Activated CD8-positive, alpha-beta memory T cell treated with anti-CD3 and anti-CD28 coated beads for 36 hours (primary cell): ENCODE data around the gene SKIDA1. TPM values are rescaled to one million over a fixed set of nuclear protein-coding genes. Genes with fewer than 3 reads are reported as not detected.
"Not testable (repeated sequence)": the region's sequence is repeated elsewhere in the genome, so short reads cannot be mapped to it uniquely, and the experiment has no call there.

Experiments
- CTCF ChIA-PET: fragments of 350-600 bp; sonication (Branson Sonifier 250); formaldehyde crosslinking; loops from one replicate; lab custom pipeline; 2021; ENCODE audit warnings: antibody characterized with exemption; lab: Charles Lee
- POLR2A ChIA-PET: fragments of 350-600 bp; sonication (Branson Sonifier 250); formaldehyde crosslinking; loops from one replicate; lab custom pipeline; 2021; ENCODE audit warnings: antibody characterized with exemption; lab: Charles Lee
- total RNA-seq, 2 experiments: library from RNA; stranded (reverse); gene quantifications; one replicate each; pipeline ENCODE4 v1.2.3, GENCODE V29; 2021

Gene SKIDA1
- total RNA-seq, result under 1 TPM; 0.08 to 0.25 TPM

DNA sequence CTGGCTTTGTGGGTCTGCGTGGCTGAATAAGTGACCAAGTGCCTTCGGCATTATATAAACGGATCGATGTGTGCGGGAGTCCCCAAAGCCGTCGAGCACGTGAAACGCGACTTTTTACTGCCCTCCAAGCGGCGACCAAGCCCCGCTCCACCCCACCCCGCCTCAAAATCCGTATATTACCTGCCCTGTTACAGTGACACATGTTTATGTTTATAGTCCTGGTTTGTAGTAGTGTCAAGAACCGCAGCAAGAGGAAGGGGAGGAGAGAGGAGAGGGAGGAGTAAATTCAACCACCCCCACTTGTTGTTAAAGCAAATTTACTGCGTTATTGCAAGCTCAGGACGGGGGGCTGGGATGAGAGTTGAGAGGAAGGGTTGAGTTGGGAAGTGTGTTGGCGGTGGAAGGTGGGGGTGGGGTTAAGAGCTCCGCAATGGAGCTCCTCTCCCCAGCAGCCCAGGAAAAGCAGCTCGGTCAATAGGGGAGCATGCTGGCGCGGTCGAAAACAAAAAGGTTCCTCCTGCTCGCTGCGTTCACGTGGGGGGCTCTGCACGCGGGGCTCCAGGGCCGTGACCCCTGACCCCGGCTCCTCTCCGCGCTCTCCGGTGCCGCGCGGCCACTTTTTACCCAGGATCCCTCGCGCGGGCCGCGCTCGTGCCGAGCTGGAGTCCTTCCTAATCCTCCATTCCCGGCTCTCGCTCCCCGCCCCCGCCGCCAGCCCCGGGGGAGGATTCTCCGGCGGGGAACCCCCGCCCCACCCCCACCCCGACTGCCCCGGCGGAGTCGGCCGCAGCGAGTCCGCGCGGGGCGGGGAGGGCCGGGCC, at the start of gene SKIDA1:
TSS of gene SKIDA1 (minus strand) at position 316 of the 821 bp plus-strand sequence. CDS start 7,860 bp downstream, outside the sequence.
- POLR2A ChIA-PET, result interaction anchor here (0.9 kb wide), 1 partner anchor 30 kb away, joined by 3 read pairs; no protein-coding TSS in a partner anchor
- CTCF ChIA-PET, result interaction anchor here (0.7 to 1.2 kb wide), 2 partner anchors 30 to 950 kb away, joined by 4 to 5 read pairs; no protein-coding TSS in a partner anchor

DNA sequence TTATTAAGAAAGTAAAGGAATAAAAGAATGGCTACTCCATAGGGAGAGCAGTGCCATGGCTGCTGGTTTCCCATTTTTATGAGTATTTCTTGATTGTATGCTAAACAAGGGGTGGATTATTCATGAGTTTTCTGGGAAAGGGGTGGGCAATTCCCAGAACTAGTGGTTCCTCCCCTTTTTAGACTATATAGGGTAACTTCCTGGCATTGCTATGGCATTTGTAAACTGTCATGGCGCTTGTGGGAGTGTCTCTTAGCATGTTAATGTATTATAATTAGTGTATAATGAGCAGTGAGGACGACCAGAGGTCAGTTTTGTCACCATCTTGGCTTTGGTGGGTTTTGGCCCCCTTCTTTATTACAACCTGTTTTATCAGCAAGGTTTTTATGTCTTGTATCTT, 49.0 kb upstream of the SKIDA1 start:
- CTCF ChIA-PET, POLR2A ChIA-PET: not testable (repeated sequence)

GRCh38 chr10:21572578-21572977, 47.1 kb upstream of the SKIDA1 start:
- ChIA-PET CTCF (no interaction called here), POLR2A (no interaction called here)

- CTCF ChIA-PET, result no interaction called here
- POLR2A ChIA-PET, result no interaction called here
Observed at GRCh38 chr10:21570761-21571521, 45.5 kb upstream of the SKIDA1 start.

GRCh38 chr10:21558984-21559383, 33.5 kb upstream of the SKIDA1 start:
- POLR2A ChIA-PET, result interaction anchor here (0.5 to 0.7 kb wide), 2 partner anchors 8 to 21 kb away, joined by 4 read pairs; no protein-coding TSS in a partner anchor
- CTCF ChIA-PET, result interaction anchor here (0.6 kb wide), 2 partner anchors 48 to 279 kb away, joined by 3 to 4 read pairs; no protein-coding TSS in a partner anchor

DNA sequence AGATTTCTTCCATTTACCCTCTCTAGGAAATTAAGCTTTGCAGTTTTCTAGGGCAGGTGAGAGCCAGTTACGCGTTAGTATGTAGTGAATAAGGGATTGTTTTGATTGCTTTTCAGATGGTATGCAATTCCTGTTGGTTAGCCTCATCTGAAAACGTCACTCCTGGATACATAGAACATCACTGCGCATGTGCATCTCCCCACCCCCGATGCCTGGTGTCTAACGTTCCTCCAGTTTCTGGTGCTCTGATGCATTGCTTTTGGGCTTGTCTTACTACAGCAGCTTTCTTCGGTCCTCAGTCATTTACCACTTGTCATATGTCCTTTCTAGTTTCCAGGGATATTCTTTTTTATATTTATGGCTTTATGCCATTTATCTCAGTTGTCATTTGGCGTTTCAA, 31.0 kb upstream of the SKIDA1 start:
- POLR2A ChIA-PET, result no interaction called here
- CTCF ChIA-PET, result interaction anchor here (0.6 kb wide), 1 partner anchor 47 kb away, joined by 3 read pairs; no protein-coding TSS in a partner anchor

GRCh38 chr10:21552638-21553037, 27.2 kb upstream of the SKIDA1 start:
- ChIA-PET POLR2A (no interaction called here), CTCF (no interaction called here)

GRCh38 chr10:21547246-21547645, 21.8 kb upstream of the SKIDA1 start:
- CTCF ChIA-PET, result interaction anchor here (0.7 kb wide), 1 partner anchor 794 kb away, joined by 4 read pairs; no protein-coding TSS in a partner anchor
- POLR2A ChIA-PET, result no interaction called here

- CTCF ChIA-PET, result not testable (repeated sequence)
Observed at GRCh38 chr10:21540701-21541100, 15.2 kb upstream of the SKIDA1 start.

DNA sequence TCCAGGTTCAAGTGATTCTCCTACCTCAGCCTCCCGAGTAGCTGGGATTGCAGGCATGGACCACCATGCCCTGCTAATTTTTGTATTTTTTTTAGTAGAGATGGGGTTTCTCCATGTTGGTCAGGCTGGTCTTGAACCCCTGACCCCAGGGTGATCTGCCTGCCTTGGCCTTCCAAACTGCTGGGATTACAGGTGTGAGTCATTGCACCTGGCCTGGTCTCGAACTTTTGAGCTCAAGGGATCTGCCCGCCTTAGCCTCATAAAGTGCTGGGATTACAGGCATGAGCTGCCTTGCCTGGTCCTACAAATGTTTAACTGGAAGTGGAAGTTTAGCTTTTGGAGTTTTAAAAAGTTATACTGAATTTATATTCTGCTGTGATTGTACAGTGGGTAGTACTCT, 11.4 kb upstream of the SKIDA1 start:
- ChIA-PET CTCF (no interaction called here), POLR2A (no interaction called here)

More at GRCh38 chr10:21540701-21541100, 15.2 kb upstream of the SKIDA1 start:
- POLR2A ChIA-PET, result interaction anchor here (1.1 kb wide), 1 partner anchor 44 kb away, joined by 3 read pairs; no protein-coding TSS in a partner anchor

DNA sequence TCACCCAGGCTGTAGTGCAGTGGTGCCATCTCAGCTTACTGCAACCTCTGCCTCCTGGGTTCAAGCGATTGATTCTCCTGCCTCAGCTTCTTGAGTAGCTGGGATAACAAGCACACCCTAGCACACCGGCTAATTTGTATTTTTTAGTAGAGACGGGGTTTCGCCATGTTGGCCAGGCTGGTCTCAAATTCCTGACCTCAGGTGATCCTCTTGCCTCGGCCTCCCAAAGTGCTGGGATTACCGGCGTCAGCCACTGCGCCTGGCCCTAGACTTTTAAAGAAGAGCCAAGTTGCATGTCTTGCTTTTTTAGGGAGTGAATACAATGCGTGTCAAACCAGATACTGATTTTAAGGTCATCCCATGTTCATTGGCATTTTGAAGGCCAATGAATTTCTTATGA, 10.5 kb upstream of the SKIDA1 start:
- POLR2A ChIA-PET, CTCF ChIA-PET: not testable (repeated sequence)

GRCh38 chr10:21535494-21535965, 10.0 kb upstream of the SKIDA1 start:
- POLR2A ChIA-PET, result no interaction called here
- CTCF ChIA-PET, result no interaction called here

DNA sequence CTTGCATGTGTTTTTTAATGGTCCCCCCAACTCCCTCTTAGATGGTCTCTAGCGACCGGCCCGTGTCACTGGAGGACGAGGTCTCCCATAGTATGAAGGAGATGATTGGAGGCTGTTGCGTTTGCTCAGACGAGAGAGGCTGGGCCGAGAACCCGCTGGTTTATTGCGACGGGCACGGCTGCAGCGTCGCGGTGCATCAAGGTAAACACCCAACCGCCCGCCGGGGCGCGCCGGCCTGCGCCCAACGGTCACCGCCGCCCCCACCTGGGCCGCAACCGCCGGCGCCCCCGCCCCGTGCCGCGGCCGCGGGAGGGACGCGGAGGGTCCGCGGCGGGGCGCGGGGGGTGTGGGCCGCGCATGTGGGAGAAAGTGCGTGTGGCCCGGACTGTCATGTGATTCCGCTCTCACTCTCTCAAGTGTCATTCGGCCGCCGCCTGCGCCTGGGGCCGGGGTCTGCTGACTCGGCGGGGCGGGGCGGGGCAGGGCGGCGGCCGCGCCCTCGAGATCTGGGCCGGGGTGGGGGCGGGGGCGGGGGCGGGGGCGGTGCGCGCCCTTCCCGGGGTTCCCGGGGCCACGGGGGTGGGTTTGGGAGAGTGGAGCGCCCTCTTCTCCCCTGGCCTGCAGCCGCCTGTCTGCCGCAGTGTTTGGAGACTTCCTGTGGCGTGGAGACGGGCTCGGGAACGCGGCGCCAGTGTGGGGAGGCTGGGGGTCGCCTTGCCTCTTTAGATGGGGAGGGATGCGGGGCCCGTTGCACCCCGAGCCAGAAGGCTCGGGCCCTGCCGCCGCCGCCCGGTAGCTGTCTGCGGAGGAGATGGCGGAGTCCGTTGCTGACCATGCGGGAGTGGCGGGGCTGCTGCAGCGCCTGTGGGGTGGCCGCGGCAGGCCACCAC, 9.4 kb upstream of the SKIDA1 start:
- ChIA-PET POLR2A (no interaction called here), CTCF (no interaction called here)

DNA sequence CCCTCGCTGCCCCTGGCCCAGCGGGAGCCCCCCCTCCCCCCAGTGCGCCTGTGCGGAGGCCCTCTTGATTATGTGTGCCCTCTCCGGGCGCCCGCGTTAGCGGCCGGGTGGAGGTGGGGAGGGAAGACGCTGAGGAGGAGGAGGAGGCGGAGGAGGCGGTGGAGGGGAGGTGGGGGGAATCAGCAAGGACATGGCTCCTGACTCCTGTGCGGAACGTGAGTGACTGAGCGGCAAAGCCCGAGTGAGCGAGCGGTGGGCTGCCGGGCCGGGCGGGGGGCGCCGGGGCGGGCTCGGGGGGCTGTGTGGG, 8.8 kb upstream of the SKIDA1 start:
- ChIA-PET POLR2A (no interaction called here), CTCF (no interaction called here)

GRCh38 chr10:21533467-21534279, 8.2 kb upstream of the SKIDA1 start, which contains the start of gene MLLT10:
MLLT10 (plus strand) TSS chr10:21534232; CDS start chr10:21534645, 413 bp downstream.
- POLR2A ChIA-PET, result interaction anchor here (0.6 kb wide), 1 partner anchor 15 kb away, joined by 3 read pairs; no protein-coding TSS in a partner anchor
- CTCF ChIA-PET, result interaction anchor here (0.9 kb wide), 1 partner anchor 38 kb away, joined by 3 read pairs; no protein-coding TSS in a partner anchor

DNA sequence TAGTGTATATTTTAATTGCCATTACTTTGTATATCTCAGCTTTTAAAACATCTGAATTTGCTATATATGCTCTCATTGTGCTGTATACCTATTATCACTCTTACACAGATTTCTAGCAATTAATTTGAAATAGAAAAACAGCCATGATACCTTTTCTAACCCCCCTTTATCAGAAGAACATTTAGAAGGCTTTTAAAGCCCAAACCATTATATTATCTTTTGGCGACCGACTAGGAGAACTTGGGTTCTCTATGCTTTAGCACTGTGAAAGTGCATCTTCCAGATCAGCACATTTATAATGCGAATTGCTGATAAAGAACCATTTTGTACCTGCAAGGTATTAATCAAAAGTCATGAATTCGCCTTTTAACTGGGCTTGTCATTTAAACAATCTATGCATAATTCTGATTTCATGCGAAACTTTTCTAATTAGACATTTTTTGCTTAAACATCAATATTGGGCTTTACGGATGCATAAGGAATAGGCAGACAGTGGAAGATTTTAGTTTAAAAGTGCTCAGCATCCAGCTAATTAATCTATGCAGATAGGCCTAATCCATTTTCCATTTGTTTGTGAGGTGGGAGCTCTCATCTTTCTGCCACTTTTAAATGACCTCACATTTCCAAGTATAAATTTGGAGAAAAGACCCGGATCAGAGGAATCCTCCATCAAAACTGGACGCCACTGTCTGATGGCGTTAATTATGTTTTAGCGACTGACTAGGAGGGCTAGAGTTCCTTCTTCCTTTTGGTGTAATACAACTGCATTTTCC, 7.4 kb upstream of the SKIDA1 start:
- POLR2A ChIA-PET, result interaction anchor here (0.6 kb wide), 1 partner anchor 15 kb away, joined by 3 read pairs; no protein-coding TSS in a partner anchor
- CTCF ChIA-PET, result interaction anchor here (0.8 to 0.9 kb wide), 2 partner anchors 14 to 37 kb away, joined by 3 read pairs; no protein-coding TSS in a partner anchor

DNA sequence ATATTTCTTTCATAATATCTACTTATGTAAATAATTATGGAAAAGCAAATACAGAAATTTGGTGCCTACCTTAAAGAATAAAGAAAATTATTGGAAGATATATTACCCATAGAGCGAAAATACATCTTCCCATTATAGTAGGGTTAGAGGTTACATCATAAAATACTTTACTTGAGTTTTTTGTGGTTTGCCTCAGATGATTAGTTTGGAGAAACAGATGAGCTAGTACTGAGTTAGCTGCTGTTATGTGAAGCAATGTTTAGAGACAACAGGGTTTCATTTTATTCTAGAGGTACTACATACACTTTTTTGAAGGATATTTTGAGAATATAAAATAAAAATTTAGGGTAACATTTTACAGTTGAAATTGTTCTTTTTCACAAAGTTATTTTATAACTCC, 5.7 kb upstream of the SKIDA1 start:
- CTCF ChIA-PET, result no interaction called here
- POLR2A ChIA-PET, result no interaction called here
